Immature natural killer cell (primary cell): Measurements from ENCODE around the gene RASA3. TPM values are rescaled to one million over a fixed set of nuclear protein-coding genes. Genes with fewer than 3 reads are reported as not detected.
"Not testable (repeated sequence)": the region's sequence is repeated elsewhere in the genome, so short reads cannot be mapped to it uniquely, and the experiment has no call there.

Experiments used
- DNase-seq, 3 donors: peaks; one replicate each; pipeline ENCODE4 v3.0.0; 2022; ENCODE audit warnings: mixed read lengths in 1 of 3
- H3K27ac Mint-ChIP-seq, 6 donors: one replicate each; pipeline ENCODE4 v1.8.0; 2020; ENCODE audit warnings: mixed read lengths in 6 of 6, mild to moderate bottlenecking in 5 of 6, inconsistent platforms in 4 of 6, moderate library complexity in 3 of 6
- H3K27me3 Mint-ChIP-seq, 3 donors: one replicate each; pipeline ENCODE4 v1.8.0; 2020 to 2021; ENCODE audit warnings: low read depth in 3 of 3, mild to moderate bottlenecking in 3 of 3, mixed read lengths in 3 of 3, moderate library complexity in 3 of 3, inconsistent platforms in 1 of 3
- H3K36me3 Mint-ChIP-seq, 3 donors: one replicate each; pipeline ENCODE4 v1.8.0; 2020; ENCODE audit warnings: mixed read lengths in 3 of 3, inconsistent platforms in 2 of 3, mild to moderate bottlenecking in 2 of 3
- H3K4me1 Mint-ChIP-seq, 2 donors: one replicate each; pipeline ENCODE4 v1.8.0; 2020; ENCODE audit warnings: inconsistent platforms in 2 of 2, mild to moderate bottlenecking in 2 of 2, mixed read lengths in 2 of 2, moderate library complexity in 1 of 2
- H3K4me3 Mint-ChIP-seq, 5 donors: one replicate each; pipeline ENCODE4 v1.8.0; 2020; ENCODE audit warnings: mild to moderate bottlenecking in 5 of 5, mixed read lengths in 5 of 5, inconsistent platforms in 3 of 5, moderate library complexity in 3 of 5
- H3K9me3 Mint-ChIP-seq, 6 donors: one replicate each; pipeline ENCODE4 v1.8.0; 2020; ENCODE audit warnings: mild to moderate bottlenecking in 6 of 6, mixed read lengths in 6 of 6, inconsistent platforms in 4 of 6, moderate library complexity in 3 of 6
- polyA plus RNA-seq, 3 donors: library from polyadenylated mRNA; unstranded; fragments of 300-500 nt; fragmentation: Illumina TruSeq; gene quantifications; one replicate each; pipeline ENCODE4 v1.2.3, GENCODE V29; 2021

The RASA3 gene, protein sequence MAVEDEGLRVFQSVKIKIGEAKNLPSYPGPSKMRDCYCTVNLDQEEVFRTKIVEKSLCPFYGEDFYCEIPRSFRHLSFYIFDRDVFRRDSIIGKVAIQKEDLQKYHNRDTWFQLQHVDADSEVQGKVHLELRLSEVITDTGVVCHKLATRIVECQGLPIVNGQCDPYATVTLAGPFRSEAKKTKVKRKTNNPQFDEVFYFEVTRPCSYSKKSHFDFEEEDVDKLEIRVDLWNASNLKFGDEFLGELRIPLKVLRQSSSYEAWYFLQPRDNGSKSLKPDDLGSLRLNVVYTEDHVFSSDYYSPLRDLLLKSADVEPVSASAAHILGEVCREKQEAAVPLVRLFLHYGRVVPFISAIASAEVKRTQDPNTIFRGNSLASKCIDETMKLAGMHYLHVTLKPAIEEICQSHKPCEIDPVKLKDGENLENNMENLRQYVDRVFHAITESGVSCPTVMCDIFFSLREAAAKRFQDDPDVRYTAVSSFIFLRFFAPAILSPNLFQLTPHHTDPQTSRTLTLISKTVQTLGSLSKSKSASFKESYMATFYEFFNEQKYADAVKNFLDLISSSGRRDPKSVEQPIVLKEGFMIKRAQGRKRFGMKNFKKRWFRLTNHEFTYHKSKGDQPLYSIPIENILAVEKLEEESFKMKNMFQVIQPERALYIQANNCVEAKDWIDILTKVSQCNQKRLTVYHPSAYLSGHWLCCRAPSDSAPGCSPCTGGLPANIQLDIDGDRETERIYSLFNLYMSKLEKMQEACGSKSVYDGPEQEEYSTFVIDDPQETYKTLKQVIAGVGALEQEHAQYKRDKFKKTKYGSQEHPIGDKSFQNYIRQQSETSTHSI
- polyA plus RNA-seq = 100 to 1,000 TPM in 1 of 3 donors, 10 to 100 TPM in 2; 37.4 to 153 (median 64.8) TPM

GRCh38 chr13:114132419-114133121, at the start of gene RASA3:
RASA3 (minus strand) TSS chr13:114132623; CDS start chr13:114132489, 134 bp downstream.
- Mint-ChIP-seq H3K4me1 (peaks cover 53 to 62% of the 10 kb centered on the region in 2 donors), H3K9me3 (peaks cover 0 to 4% (median 0%) of the 10 kb centered on the region in 6 donors), H3K4me3 (peak within 1 kb of the TSS; percentile 97 to 100 (median 100)), H3K27me3 (peaks cover 31 to 47% (median 39%) of the 10 kb centered on the region in 3 donors), H3K27ac (peak within 1 kb of the TSS; percentile 95 to 100 (median 98)), H3K36me3 (peaks cover 0 to 11% (median 9%) of the 10 kb centered on the region in 3 donors)
- DNase-seq = peak; percentile 76 to 81 (median 81)

- no peak for DNase-seq
- no peak within 1 kb of the TSS for H3K27ac Mint-ChIP-seq
- peaks cover 0 to 5% (median 3%) of the 10 kb centered on the region in 3 donors for H3K36me3 Mint-ChIP-seq
- peak within 1 kb of the TSS in 1 of 5 donors; percentile 33 for H3K4me3 Mint-ChIP-seq
- peaks cover 47 to 70% of the 10 kb centered on the region in 2 donors for H3K4me1 Mint-ChIP-seq
- peaks cover 2 to 14% (median 7%) of the 10 kb centered on the region in 3 donors for H3K27me3 Mint-ChIP-seq
- no peaks in the 10 kb centered on the region for H3K9me3 Mint-ChIP-seq
Observed at GRCh38 chr13:114179087-114179658, 46.8 kb upstream of the RASA3 start, which contains the start of gene CFAP97D2. CFAP97D2 (plus strand) TSS chr13:114179257; CDS start chr13:114179331, 74 bp downstream.

DNA sequence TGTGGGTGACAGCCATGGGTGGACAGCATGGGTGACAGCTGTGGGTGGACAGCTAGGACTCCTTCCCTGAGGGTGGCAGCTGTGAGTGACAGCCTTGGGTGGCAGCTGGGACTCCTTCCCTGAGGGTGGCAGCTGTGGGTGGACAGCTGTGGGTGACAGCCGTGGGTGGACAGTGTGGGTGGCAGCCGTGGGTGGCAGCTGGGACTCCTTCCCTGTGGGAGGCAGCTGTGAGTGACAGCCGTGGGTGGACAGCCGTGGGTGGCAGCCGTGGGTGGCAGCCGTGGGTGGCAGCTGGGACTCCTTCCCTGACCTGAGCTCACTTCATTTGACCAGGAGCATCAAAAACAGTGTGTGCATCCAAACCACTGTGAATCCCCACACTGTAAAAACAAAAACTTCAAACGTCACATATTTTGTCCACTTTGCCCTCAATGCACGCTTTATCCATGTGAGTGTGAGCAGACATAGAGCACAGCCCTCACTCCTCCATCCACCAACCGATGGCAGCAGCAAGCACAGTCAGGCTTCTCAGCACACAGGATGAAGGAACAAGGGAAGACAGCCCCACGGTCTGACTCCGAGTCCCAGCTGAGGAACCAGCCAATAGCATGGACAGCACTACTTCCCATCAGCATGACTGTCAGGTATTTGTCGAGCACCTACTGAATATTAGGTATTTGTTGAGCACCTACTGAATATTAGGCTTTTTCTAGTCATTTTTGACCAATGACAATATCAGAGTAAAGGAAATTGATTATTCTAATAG, 45.0 kb upstream of the RASA3 start:
- peak overlapping the region in 3 of 5 donors; percentile 0 to 43 (median 42) for H3K4me3 Mint-ChIP-seq
- peaks cover 0 to 10% (median 4%) of the 10 kb centered on the region in 6 donors for H3K9me3 Mint-ChIP-seq
- H3K4me1 Mint-ChIP-seq = peaks cover 47 to 70% of the 10 kb centered on the region in 2 donors
- peak in 1 of 3 donors; percentile 28 for DNase-seq
- H3K36me3 Mint-ChIP-seq = peaks cover 3 to 9% (median 6%) of the 10 kb centered on the region in 3 donors
- H3K27me3 Mint-ChIP-seq = peaks cover 0 to 14% (median 5%) of the 10 kb centered on the region in 3 donors
- H3K27ac Mint-ChIP-seq = peak overlapping the region in 4 of 6 donors; percentile 13 to 43 (median 30)

- peak overlapping the region in 1 of 5 donors; percentile 21 for H3K4me3 Mint-ChIP-seq
- not testable (repeated sequence) for H3K36me3 Mint-ChIP-seq
- peaks cover 47 to 66% of the 10 kb centered on the region in 2 donors for H3K4me1 Mint-ChIP-seq
- H3K27ac Mint-ChIP-seq = peak overlapping the region in 5 of 6 donors; percentile 24 to 67 (median 40)
- peak in 1 of 3 donors; percentile 19 for DNase-seq
- H3K9me3 Mint-ChIP-seq = peaks cover 0 to 10% (median 4%) of the 10 kb centered on the region in 6 donors
- peaks cover 0 to 11% (median 5%) of the 10 kb centered on the region in 3 donors for H3K27me3 Mint-ChIP-seq
Observed at GRCh38 chr13:114176359-114176902, 44.0 kb upstream of the RASA3 start.

DNA sequence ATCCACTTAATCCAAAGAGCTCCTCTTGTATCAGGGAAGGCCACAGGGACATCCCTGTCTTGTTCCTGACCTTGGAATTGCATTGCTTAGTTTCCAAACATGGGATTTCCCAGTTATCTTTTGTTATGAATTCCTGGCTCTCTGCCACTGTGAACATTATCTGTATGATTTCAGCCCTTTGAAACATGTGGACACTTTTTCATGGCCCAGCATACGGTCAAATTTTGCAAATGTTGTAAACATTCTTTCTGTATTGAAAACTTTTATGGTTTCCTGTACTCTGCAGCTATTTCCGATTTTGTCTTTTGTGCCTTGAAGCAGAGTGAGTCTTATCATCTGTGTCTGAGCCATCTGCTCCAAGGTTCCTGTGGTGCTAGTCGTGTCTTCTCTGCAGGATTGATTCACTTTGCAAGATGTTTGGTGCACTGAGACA, 42.1 kb upstream of the RASA3 start:
- peaks cover 0 to 5% (median 2%) of the 10 kb centered on the region in 3 donors for H3K27me3 Mint-ChIP-seq
- H3K27ac Mint-ChIP-seq = peak overlapping the region in 3 of 6 donors; percentile 18 to 46 (median 28)
- peaks cover 3 to 6% (median 6%) of the 10 kb centered on the region in 3 donors for H3K36me3 Mint-ChIP-seq
- H3K4me3 Mint-ChIP-seq = no peak overlapping the region
- DNase-seq = no peak
- peaks cover 0 to 15% (median 4%) of the 10 kb centered on the region in 6 donors for H3K9me3 Mint-ChIP-seq
- H3K4me1 Mint-ChIP-seq = peaks cover 30 to 47% of the 10 kb centered on the region in 2 donors

DNA sequence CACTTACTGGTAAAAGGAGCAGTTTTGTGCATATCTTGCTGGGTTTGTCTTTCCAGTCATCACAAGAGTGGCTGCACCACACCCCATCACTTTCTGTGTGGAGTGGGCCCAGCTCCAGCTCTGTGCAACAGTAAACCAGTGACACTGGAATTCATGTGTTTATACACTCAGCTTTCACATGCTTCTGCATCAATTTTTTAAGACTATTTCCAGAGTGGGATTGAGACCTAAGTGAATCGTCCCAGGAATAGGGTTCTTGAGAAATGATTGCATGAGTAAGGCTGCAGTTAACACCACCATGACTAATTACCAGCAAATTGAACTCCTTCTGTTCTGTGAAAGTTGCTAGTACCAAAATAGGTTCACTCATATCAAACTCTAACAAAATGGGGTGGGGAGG, 41.3 kb upstream of the RASA3 start:
- no peak overlapping the region for H3K4me3 Mint-ChIP-seq
- peaks cover 0 to 4% (median 1%) of the 10 kb centered on the region in 3 donors for H3K27me3 Mint-ChIP-seq
- DNase-seq = no peak
- no peak overlapping the region for H3K27ac Mint-ChIP-seq
- peaks cover 0 to 15% (median 4%) of the 10 kb centered on the region in 6 donors for H3K9me3 Mint-ChIP-seq
- H3K4me1 Mint-ChIP-seq = peaks cover 30 to 40% of the 10 kb centered on the region in 2 donors
- peaks cover 3 to 10% (median 6%) of the 10 kb centered on the region in 3 donors for H3K36me3 Mint-ChIP-seq

GRCh38 chr13:114173272-114173671, 40.8 kb upstream of the RASA3 start:
- peak overlapping the region in 1 of 5 donors; percentile 15 for H3K4me3 Mint-ChIP-seq
- H3K27me3 Mint-ChIP-seq = no peaks in the 10 kb centered on the region
- H3K36me3 Mint-ChIP-seq = peaks cover 3 to 11% (median 6%) of the 10 kb centered on the region in 3 donors
- peaks cover 25 to 36% of the 10 kb centered on the region in 2 donors for H3K4me1 Mint-ChIP-seq
- DNase-seq = no peak
- H3K9me3 Mint-ChIP-seq = peaks cover 0 to 15% (median 4%) of the 10 kb centered on the region in 6 donors
- H3K27ac Mint-ChIP-seq = no peak overlapping the region

GRCh38 chr13:114167885-114168284, 35.5 kb upstream of the RASA3 start:
- H3K4me1 Mint-ChIP-seq = peaks cover 6 to 7% of the 10 kb centered on the region in 2 donors
- H3K9me3 Mint-ChIP-seq = peaks cover 0 to 8% (median 1%) of the 10 kb centered on the region in 6 donors
- peaks cover 0 to 8% (median 4%) of the 10 kb centered on the region in 3 donors for H3K27me3 Mint-ChIP-seq
- H3K4me3 Mint-ChIP-seq = no peak overlapping the region
- peak overlapping the region in 1 of 6 donors; percentile 24 for H3K27ac Mint-ChIP-seq
- DNase-seq = no peak
- peaks cover under 1 to 12% (median 2%) of the 10 kb centered on the region in 3 donors for H3K36me3 Mint-ChIP-seq

DNA sequence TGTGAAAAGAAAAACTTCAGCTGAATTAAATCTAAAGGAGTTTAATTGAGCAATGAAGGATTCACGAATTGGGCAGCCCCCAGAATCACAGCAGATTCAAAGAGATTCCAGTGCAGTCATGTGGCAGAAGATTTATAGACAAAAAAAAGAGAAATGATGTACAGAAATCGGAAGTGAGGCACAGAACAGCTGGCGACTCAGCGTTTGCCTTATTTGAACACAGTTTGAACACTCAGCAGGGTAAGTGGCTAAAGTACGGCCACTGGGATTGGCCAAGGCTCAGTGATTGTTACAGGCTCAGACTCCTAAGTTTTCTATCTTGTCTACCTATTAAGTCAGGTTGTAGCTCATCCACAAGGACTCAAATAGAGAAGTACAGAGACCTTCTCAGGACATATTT, 35.0 kb upstream of the RASA3 start:
- no peak overlapping the region for H3K4me3 Mint-ChIP-seq
- peaks cover 10 to 12% of the 10 kb centered on the region in 2 donors for H3K4me1 Mint-ChIP-seq
- peaks cover 0 to 8% (median 4%) of the 10 kb centered on the region in 3 donors for H3K27me3 Mint-ChIP-seq
- peaks cover 0 to 11% (median 0%) of the 10 kb centered on the region in 3 donors for H3K36me3 Mint-ChIP-seq
- H3K27ac Mint-ChIP-seq = peak overlapping the region in 2 of 6 donors; percentile 17 to 24
- no peak for DNase-seq
- H3K9me3 Mint-ChIP-seq = peaks cover 0 to 6% (median under 1%) of the 10 kb centered on the region in 6 donors

GRCh38 chr13:114166381-114167131, 34.1 kb upstream of the RASA3 start:
- Mint-ChIP-seq H3K4me3 (no peak overlapping the region), H3K36me3 (peaks cover 0 to 14% (median 0%) of the 10 kb centered on the region in 3 donors), H3K27me3 (peaks cover 0 to 8% (median 4%) of the 10 kb centered on the region in 3 donors), H3K4me1 (peaks cover 19 to 20% of the 10 kb centered on the region in 2 donors), H3K27ac (no peak overlapping the region), H3K9me3 (peaks cover 0 to 6% (median 0%) of the 10 kb centered on the region in 6 donors)
- no peak for DNase-seq
